ENCODE results near the gene INPP4B.

The INPP4B gene

GRCh38 chr4:142331646-142332045 lies 514.5 kb downstream of the INPP4B start:
- no peak for DNase-seq

GRCh38 chr4:142331132-142331531 lies 515.0 kb downstream of the INPP4B start:
- no peak for DNase-seq

- DNase-seq, result no peak
Measured at GRCh38 chr4:142330311-142330710, 515.8 kb downstream of the INPP4B start.

GRCh38 chr4:142329313-142329712 lies 516.8 kb downstream of the INPP4B start:
- DNase-seq, result no peak

GRCh38 chr4:142326181-142326580 lies 519.9 kb downstream of the INPP4B start:
- no peak for DNase-seq

- DNase-seq, result peak; percentile 41
Measured at GRCh38 chr4:142324572-142324971, 521.5 kb downstream of the INPP4B start.

- no peak for DNase-seq
Measured at GRCh38 chr4:142322996-142323395, 523.1 kb downstream of the INPP4B start.

GRCh38 chr4:142318280-142318679 lies 527.8 kb downstream of the INPP4B start:
- no peak for DNase-seq

- no peak for DNase-seq
Measured at GRCh38 chr4:142316913-142317312, 529.2 kb downstream of the INPP4B start.

GRCh38 chr4:142316025-142316424 lies 530.1 kb downstream of the INPP4B start:
- no peak for DNase-seq

- no peak for DNase-seq
Measured at GRCh38 chr4:142314686-142315085, 531.4 kb downstream of the INPP4B start.

- DNase-seq, result no peak
Measured at GRCh38 chr4:142314247-142314646, 531.9 kb downstream of the INPP4B start.

- DNase-seq, result no peak
Measured at GRCh38 chr4:142312391-142312790, 533.7 kb downstream of the INPP4B start.

GRCh38 chr4:142311916-142312315 lies 534.2 kb downstream of the INPP4B start:
- no peak for DNase-seq

- no peak for DNase-seq
Measured at GRCh38 chr4:142309772-142310171, 536.3 kb downstream of the INPP4B start.

GRCh38 chr4:142307857-142308256 lies 538.2 kb downstream of the INPP4B start:
- no peak for DNase-seq

- no peak for DNase-seq
Measured at GRCh38 chr4:142297313-142297712, 548.8 kb downstream of the INPP4B start.

- no peak for DNase-seq
Measured at GRCh38 chr4:142293536-142293935, 552.6 kb downstream of the INPP4B start.

- no peak for DNase-seq
Measured at GRCh38 chr4:142292231-142292630, 553.9 kb downstream of the INPP4B start.

- peak; percentile 22 for DNase-seq
Measured at GRCh38 chr4:142291299-142292050, 554.6 kb downstream of the INPP4B start.

GRCh38 chr4:142287371-142287770 lies 558.7 kb downstream of the INPP4B start:
- no peak for DNase-seq

- DNase-seq, result no peak
Measured at GRCh38 chr4:142285222-142285583, 560.9 kb downstream of the INPP4B start.

- DNase-seq, result no peak
Measured at GRCh38 chr4:142284402-142285221, 561.5 kb downstream of the INPP4B start.

GRCh38 chr4:142282870-142283431 lies 563.1 kb downstream of the INPP4B start:
- DNase-seq, result peak; percentile 46

Measured in activated CD4-positive, alpha-beta T cell treated with anti-CD3 and anti-CD28 coated beads, Interleukin-2, amount 50 U/mL, for 16 hours (primary cell).